Mammary microvascular endothelial cell (primary cell): Measurements from ENCODE around the gene CENPB. TPM values are rescaled to one million over a fixed set of nuclear protein-coding genes. Genes with fewer than 3 reads are reported as not detected.

Experiments used
- total RNA-seq: library from RNA; depleted of rRNA; stranded (reverse); fragments of >200 nt; gene quantifications from 2 replicates; pipeline ENCODE4 v1.2.3, GENCODE V29; 2015

Gene CENPB
- 97.8 and 101 TPM in 2 replicates for total RNA-seq

GRCh38 chr20:3786665-3787323, at the start of gene CENPB:
Gene CENPB (minus strand): TSS chr20:3786740. CDS start chr20:3786483, 257 bp downstream.

GRCh38 chr20:3820048-3820900, 33.7 kb upstream of the CENPB start, which contains the start of gene AP5S1:
Gene AP5S1 (plus strand): TSS chr20:3820547. CDS start chr20:3822118, 1,571 bp downstream.

DNA sequence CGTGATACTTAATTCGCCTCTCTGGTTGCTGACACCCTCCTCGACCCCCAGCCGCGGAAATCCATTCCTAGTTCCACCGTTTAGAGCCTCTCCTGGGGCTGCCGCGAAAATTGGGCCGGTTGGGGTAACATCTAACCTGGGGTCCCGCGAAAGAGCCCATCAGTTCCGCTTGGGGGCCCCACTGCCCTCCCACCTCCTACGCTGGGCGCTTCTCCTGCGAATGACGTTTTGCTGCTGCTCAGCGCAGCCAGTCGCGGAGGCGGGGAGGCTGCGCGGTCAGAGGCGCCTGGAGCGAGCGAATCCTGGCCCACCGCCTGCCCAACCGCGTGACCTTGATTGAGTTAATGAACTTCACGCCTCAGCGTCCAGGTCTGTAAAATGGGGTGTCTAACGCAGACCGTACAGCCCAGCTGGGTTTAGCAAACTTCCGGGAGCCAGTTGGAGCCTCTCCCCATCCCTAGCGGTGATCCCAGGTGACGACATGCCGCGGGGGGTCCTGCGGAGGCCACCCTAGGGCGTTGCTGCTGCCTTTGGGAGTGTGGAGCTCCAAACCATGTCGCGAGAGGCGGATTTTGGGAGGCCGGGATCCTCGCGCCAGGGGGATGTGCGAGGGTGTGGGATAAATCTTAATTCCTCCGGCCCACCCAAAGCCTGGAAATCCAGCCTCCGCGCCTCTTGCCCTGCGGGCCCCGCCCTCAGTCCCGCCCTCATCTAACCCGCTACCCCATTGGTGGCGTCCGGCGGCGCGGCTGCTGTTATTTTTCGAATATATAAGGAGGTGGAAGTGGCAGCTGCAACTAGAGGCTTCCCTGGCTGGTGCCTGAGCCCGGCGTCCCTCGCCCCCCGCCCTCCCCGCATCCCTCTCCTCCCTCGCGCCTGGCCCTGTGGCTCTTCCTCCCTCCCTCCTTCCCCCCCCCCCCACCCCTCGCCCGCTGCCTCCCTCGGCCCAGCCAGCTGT, 9.2 kb upstream of the CENPB start, which contains the start of gene CDC25B:
TSS of gene CDC25B (plus strand) at position 800 of the 958 bp plus-strand sequence. CDS start 222 bp downstream, outside the sequence.

DNA sequence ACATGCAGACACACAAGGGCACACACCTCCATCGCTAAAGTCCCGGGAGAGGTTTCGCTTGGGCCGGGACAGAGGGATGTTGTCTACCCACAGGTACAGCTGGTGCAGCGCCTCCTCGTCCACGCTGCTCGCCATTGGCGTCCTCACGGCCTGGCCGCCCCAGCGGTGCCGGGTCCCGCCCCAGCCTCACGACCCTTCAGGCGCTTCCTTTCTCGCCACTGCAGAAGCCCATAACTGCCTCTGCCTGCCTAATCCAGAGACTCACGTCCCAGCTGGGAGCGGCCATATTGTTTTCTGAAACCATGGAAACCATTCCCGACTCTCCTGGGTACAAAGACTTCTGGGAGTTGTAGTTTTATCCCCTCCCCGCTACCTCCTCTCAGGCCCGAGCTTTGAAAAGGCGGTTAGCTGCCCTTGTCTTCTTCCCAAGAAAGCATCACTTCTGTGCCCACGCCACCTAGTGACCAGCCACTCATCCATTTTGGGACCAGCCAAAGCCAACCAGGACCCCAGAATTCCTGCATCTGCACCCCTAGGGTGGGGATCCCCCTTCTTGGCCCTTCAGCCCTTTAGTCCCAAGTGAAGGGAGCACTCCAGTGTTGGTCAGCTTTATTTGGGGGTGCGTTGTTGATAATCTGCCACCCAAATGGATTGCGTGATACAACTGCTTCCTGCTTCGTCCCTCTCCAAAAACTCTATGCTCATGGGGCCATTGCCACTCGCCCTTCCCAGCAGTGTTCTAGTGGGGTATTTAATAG, 5.2 kb downstream of the CENPB start, which contains the start of gene SPEF1:
TSS of gene SPEF1 (minus strand) at position 296 of the 758 bp plus-strand sequence. CDS start at position 135, 161 bp downstream.

GRCh38 chr20:3767427-3768341, 18.9 kb downstream of the CENPB start, which contains the start of gene ADISSP:
Gene ADISSP (minus strand): TSS chr20:3767753. CDS start chr20:3760100, 7,653 bp downstream.

Other genes starting within 250 kb of the CENPB start
- gene GFRA4, start 123.3 kb downstream of the CENPB start, total RNA-seq = not detected in 2 replicates
- not detected in 2 replicates for gene ADAM33, start 104.7 kb downstream of the CENPB start, total RNA-seq
- not detected in 2 replicates for gene SIGLEC1, start 74.1 kb downstream of the CENPB start, total RNA-seq
- 49.3 and 50.2 TPM in 2 replicates for gene HSPA12B, start 54.1 kb downstream of the CENPB start, total RNA-seq
- gene ADISSP, start 19.0 kb downstream of the CENPB start, total RNA-seq = 56.4 and 56.9 TPM in 2 replicates
- not detected in 2 replicates for gene SPEF1, start 5.3 kb downstream of the CENPB start, total RNA-seq
- 59.7 and 65.4 TPM in 2 replicates for gene CDC25B, start 9.6 kb upstream of the CENPB start, total RNA-seq
- 23.5 and 26.3 TPM in 2 replicates for gene AP5S1, start 33.8 kb upstream of the CENPB start, total RNA-seq
- gene MAVS, start 60.1 kb upstream of the CENPB start, total RNA-seq = 23.9 and 28.4 TPM in 2 replicates
- 40.6 and 49.6 TPM in 2 replicates for gene PANK2, start 102.6 kb upstream of the CENPB start, total RNA-seq
- 5.4 and 10.1 TPM in 2 replicates for gene RNF24, start 228.8 kb upstream of the CENPB start, total RNA-seq